CD14-positive monocyte (primary cell): Measurements from ENCODE around the gene ACTR6. TPM values are rescaled to one million over a fixed set of nuclear protein-coding genes. Genes with fewer than 3 reads are reported as not detected.

Experiments used
- DNase-seq, 3 donors: peaks; one replicate each; pipeline ENCODE4 v3.0.0-alpha.2; 2011 to 2022
- H2AFZ ChIP-seq: 2 replicates; pipeline ENCODE4 v1.6.0; 2012; ENCODE audit warnings: mild to moderate bottlenecking, low read depth, low read length, inconsistent platforms; ENCODE audit not compliant: insufficient read depth, poor library complexity, severe bottlenecking
- H3K27ac ChIP-seq, 2 donors: 1 replicate in 1 of 2; 2 replicates in 1 of 2; pipeline ENCODE4 v1.5.1; 2012 to 2013; ENCODE audit warnings: low read length in 2 of 2, control low read depth in 1 of 2, inconsistent platforms in 1 of 2, low read depth in 1 of 2, mild to moderate bottlenecking in 1 of 2
- H3K27me3 ChIP-seq, 2 donors: one replicate each; pipeline versions ENCODE4 v1.6.0 to v1.6.1; 2011 to 2013; ENCODE audit warnings: low read length in 2 of 2; ENCODE audit not compliant: control insufficient read depth in 2 of 2, insufficient read depth in 2 of 2
- H3K36me3 ChIP-seq, 2 donors: replicated peaks in 1 of 2; 1 replicate in 1 of 2; 2 replicates in 1 of 2; pipeline versions ENCODE4 v1.5.1 to v1.6.1; 2012 to 2013; ENCODE audit warnings: low read length in 2 of 2, control low read depth in 1 of 2, inconsistent platforms in 1 of 2, mild to moderate bottlenecking in 1 of 2; ENCODE audit not compliant: insufficient read depth in 2 of 2, control insufficient read depth in 1 of 2
- H3K4me1 ChIP-seq, 2 donors: 1 replicate in 1 of 2; 2 replicates in 1 of 2; pipeline versions ENCODE4 v1.5.1 to v1.6.1; 2012 to 2013; ENCODE audit warnings: low read length in 2 of 2, control low read depth in 1 of 2, inconsistent platforms in 1 of 2, mild to moderate bottlenecking in 1 of 2, moderate library complexity in 1 of 2; ENCODE audit not compliant: insufficient read depth in 2 of 2, control insufficient read depth in 1 of 2
- H3K4me2 ChIP-seq: replicated peaks from 2 replicates; pipeline ENCODE3; 2012; ENCODE audit warnings: low read length, moderate library complexity, mild to moderate bottlenecking; ENCODE audit not compliant: poor library complexity, severe bottlenecking; ENCODE audit errors: extremely low read depth
- H3K4me3 ChIP-seq, 3 experiments: fragments of 200-600 bp in 1 of 3; sonication (generic) in 1 of 3; replicated peaks in 1 of 3; 1 replicate in 2 of 3; 2 replicates in 1 of 3; pipeline ENCODE4 v1.5.1; 2011 to 2013; ENCODE audit warnings: low read length in 3 of 3, mild to moderate bottlenecking in 3 of 3, control low read depth in 2 of 3, low read depth in 2 of 3, inconsistent platforms in 1 of 3, moderate library complexity in 1 of 3
- H3K79me2 ChIP-seq: 2 replicates; pipeline ENCODE4 v1.6.0; 2012; ENCODE audit warnings: mild to moderate bottlenecking, control low read depth, inconsistent platforms, low read length, moderate library complexity; ENCODE audit not compliant: insufficient read depth
- H3K9ac ChIP-seq: 2 replicates; pipeline ENCODE4 v1.6.0; 2017; ENCODE audit warnings: low read length, mild to moderate bottlenecking; ENCODE audit not compliant: insufficient read depth, poor library complexity, severe bottlenecking
- H3K9me3 ChIP-seq, 2 donors: replicated peaks in 1 of 2; 1 replicate in 1 of 2; 2 replicates in 1 of 2; pipeline versions ENCODE4 v1.5.1 to v1.6.1; 2012 to 2013; ENCODE audit warnings: low read length in 2 of 2, control low read depth in 1 of 2; ENCODE audit not compliant: control insufficient read depth in 1 of 2, insufficient read depth in 1 of 2
- H4K20me1 ChIP-seq: 2 replicates; pipeline ENCODE4 v1.6.0; 2012; ENCODE audit warnings: mild to moderate bottlenecking, low read length, control low read depth, moderate library complexity; ENCODE audit not compliant: insufficient read depth
- H3K27ac Mint-ChIP-seq, 7 donors: one replicate each; pipeline ENCODE4 v1.8.0; 2020; ENCODE audit warnings: mild to moderate bottlenecking in 7 of 7, mixed read lengths in 7 of 7, moderate library complexity in 6 of 7, inconsistent platforms in 2 of 7
- H3K27me3 Mint-ChIP-seq, 3 donors: one replicate each; pipeline ENCODE4 v1.8.0; 2021 to 2022; ENCODE audit warnings: low read depth in 3 of 3, mild to moderate bottlenecking in 3 of 3, mixed read lengths in 3 of 3, moderate library complexity in 3 of 3, inconsistent platforms in 1 of 3
- H3K36me3 Mint-ChIP-seq, 2 donors: one replicate each; pipeline ENCODE4 v1.8.0; 2020; ENCODE audit warnings: mixed read lengths in 2 of 2, inconsistent platforms in 1 of 2, mild to moderate bottlenecking in 1 of 2
- H3K4me1 Mint-ChIP-seq: one replicate; pipeline ENCODE4 v1.8.0; 2020; ENCODE audit warnings: mild to moderate bottlenecking, mixed read lengths
- H3K4me3 Mint-ChIP-seq, 2 donors: one replicate each; pipeline ENCODE4 v1.8.0; 2020; ENCODE audit warnings: mild to moderate bottlenecking in 2 of 2, mixed read lengths in 2 of 2, moderate library complexity in 1 of 2
- H3K9me3 Mint-ChIP-seq, 7 donors: one replicate each; pipeline ENCODE4 v1.8.0; 2020 to 2022; ENCODE audit warnings: mixed read lengths in 7 of 7, mild to moderate bottlenecking in 6 of 7, moderate library complexity in 6 of 7, inconsistent platforms in 2 of 7
- WGBS: methylation state at CpG from one replicate; pipeline ENCODE4 v1.1.5; 2013; ENCODE audit warnings: missing lambda C conversion rate; ENCODE audit not compliant: insufficient coverage; 5-methylcytosine and 5-hydroxymethylcytosine counted together
- intact Hi-C, 2 donors: fragments of 100-400 bp; cut with micrococcal nuclease; formaldehyde crosslinking; loops; one replicate each; pipeline versions ENCODE4 v1.15.0 to v1.15.1; 2023
- polyA plus RNA-seq, 3 donors: library from polyadenylated mRNA; depleted of rRNA in 1 of 3; unstranded in 2 of 3; stranded (reverse) in 1 of 3; fragments of 300-500 nt in 2 of 3; fragments of >200 nt in 1 of 3; fragmentation: Illumina TruSeq in 2 of 3; gene quantifications; 1 replicate in 2 of 3; 2 replicates in 1 of 3; pipeline ENCODE4 v1.2.3, GENCODE V29; 2012 to 2021
- TF ChIP-seq, protein P1 (sequence below): fragments of 200-600 bp; IDR thresholded peaks from one replicate; pipeline ENCODE4 v1.8.0; 2022; ENCODE audit warnings: antibody characterized with exemption, mild to moderate bottlenecking

Gene ACTR6
- polyA plus RNA-seq, 3 donors, result 5.5 to 17.8 (median 16.2) TPM

DNA sequence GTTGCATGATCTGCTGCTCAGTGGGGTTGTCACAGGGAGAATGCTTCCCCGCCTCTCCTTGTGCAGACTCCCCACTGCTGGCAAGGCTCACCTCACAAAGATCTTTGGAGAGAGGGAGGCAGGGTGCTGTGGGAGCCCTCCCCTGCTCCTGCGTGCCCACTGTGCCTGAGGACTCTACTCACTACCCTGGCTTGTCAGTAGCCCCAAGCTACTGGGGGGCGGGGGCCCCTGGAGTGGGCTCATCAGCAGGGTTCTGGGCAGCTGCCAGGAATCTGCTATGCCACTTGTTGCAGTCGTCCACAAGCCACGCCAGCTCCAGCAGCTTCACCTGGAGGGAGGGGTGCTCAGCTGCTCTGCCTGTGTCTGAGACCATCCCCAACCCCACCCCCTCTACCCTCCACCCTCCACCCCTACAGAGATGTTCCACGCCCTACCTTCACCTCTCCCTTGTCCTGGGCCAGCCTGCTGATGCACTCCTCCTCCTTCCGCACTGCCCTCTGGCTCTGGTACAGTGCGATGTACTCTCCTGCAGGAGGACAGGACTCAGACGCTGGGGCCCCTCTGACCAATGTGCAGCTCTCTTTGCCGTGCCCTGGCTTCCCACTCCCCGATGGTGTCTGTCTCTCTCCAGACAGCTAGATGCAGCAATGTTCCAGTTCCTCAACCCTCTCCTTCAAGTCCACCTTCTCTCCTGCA is 43.7 kb upstream of the ACTR6 start:
- Histone ChIP-seq H3K79me2 (no peaks in the 10 kb centered on the region), H3K4me3 (no peak overlapping the region), H3K4me2 (no peak overlapping the region), H3K9me3 (no peaks in the 10 kb centered on the region), H3K4me1 (no peaks in the 10 kb centered on the region), H4K20me1 (no peaks in the 10 kb centered on the region), H3K36me3 (no peaks in the 10 kb centered on the region), H2AFZ (no peak overlapping the region), H3K27ac (no peak overlapping the region), H3K9ac (no peak overlapping the region), H3K27me3 (no peaks in the 10 kb centered on the region)
- Mint-ChIP-seq H3K4me3 (no peak overlapping the region), H3K9me3 (no peaks in the 10 kb centered on the region), H3K27ac (peak overlapping the region in 1 of 7 donors; percentile 27), H3K4me1 (peaks cover 4% of the 10 kb centered on the region), H3K27me3 (peaks cover 0 to 4% (median 3%) of the 10 kb centered on the region in 3 donors), H3K36me3 (no peaks in the 10 kb centered on the region)
- 89% methylated on average over 8 of the region's 11 CpGs for WGBS
- intact Hi-C loops, result no loop called here
- TF ChIP-seq, protein P1, sequence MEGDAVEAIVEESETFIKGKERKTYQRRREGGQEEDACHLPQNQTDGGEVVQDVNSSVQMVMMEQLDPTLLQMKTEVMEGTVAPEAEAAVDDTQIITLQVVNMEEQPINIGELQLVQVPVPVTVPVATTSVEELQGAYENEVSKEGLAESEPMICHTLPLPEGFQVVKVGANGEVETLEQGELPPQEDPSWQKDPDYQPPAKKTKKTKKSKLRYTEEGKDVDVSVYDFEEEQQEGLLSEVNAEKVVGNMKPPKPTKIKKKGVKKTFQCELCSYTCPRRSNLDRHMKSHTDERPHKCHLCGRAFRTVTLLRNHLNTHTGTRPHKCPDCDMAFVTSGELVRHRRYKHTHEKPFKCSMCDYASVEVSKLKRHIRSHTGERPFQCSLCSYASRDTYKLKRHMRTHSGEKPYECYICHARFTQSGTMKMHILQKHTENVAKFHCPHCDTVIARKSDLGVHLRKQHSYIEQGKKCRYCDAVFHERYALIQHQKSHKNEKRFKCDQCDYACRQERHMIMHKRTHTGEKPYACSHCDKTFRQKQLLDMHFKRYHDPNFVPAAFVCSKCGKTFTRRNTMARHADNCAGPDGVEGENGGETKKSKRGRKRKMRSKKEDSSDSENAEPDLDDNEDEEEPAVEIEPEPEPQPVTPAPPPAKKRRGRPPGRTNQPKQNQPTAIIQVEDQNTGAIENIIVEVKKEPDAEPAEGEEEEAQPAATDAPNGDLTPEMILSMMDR, result no peak
- no peak for DNase-seq

DNA sequence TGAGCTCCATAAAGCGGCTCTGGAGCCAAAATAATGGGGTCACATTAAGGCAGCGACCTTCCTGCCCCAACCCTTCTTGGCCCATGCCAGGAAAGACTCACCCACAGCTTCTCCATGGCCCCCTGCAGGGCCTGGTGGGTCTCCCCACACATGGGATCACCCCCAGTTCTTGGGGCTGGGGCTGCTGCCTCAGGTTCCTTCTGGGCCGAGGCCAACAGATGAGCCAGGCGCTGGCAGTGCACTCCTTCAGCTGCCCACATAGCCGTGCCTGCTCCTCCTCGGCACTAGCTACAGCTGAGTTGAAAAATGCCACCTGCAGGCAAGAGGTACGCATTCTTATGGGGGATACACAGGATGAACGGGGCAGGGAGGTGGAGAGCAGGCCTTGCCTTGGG is 43.2 kb upstream of the ACTR6 start:
- H4K20me1 ChIP-seq, result no peaks in the 10 kb centered on the region
- TF ChIP-seq, protein P1, result no peak
- Mint-ChIP-seq H3K4me1 (peaks cover 4% of the 10 kb centered on the region), H3K4me3 (no peak overlapping the region), H3K27me3 (peaks cover 0 to 4% (median 3%) of the 10 kb centered on the region in 3 donors), H3K36me3 (no peaks in the 10 kb centered on the region), H3K9me3 (no peaks in the 10 kb centered on the region), H3K27ac (peak overlapping the region in 1 of 7 donors; percentile 66)
- no peaks in the 10 kb centered on the region for H3K9me3 ChIP-seq
- no peak overlapping the region for H2AFZ ChIP-seq
- WGBS, result 94% methylated on average over 8 of the region's 8 CpGs
- DNase-seq, result no peak
- H3K27ac ChIP-seq, result no peak overlapping the region
- no peaks in the 10 kb centered on the region for H3K36me3 ChIP-seq
- H3K4me1 ChIP-seq, result no peaks in the 10 kb centered on the region
- H3K4me2 ChIP-seq, result no peak overlapping the region
- H3K9ac ChIP-seq, result no peak overlapping the region
- no peak overlapping the region for H3K4me3 ChIP-seq
- H3K27me3 ChIP-seq, result no peaks in the 10 kb centered on the region
- H3K79me2 ChIP-seq, result no peaks in the 10 kb centered on the region
- intact Hi-C loops, result no loop called here
